Measurements from ENCODE around the gene NEDD4L.

NEDD4L gene

DNA sequence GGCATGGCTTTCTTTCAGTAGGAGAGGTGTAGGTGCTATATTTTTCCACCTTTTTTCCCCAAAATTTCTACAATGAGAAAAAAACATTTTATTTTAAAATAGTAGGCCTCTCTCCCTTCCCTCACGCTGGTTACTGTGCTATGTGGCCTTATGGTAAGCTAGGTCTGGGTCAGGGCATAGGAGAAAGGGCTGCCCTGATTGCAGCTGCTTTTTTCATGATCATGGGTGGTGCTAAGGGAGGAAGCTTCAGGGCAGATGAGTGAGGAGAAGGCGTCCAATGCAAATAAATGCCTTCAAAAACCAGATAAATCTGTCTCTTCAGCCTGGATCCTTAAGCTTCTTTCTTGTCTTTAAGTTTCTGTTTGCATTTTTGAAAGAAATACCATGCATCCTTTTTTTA is 338.4 kb downstream of the NEDD4L start:
- H3K27ac ChIP-seq (ENCODE audit: low read depth, low read length) = no peak overlapping the region
- no peaks in the 10 kb centered on the region for H3K79me2 ChIP-seq (ENCODE audit: control insufficient read depth, insufficient read depth, low read length, unreplicated experiment)
- no peaks in the 10 kb centered on the region for H3K36me3 ChIP-seq (ENCODE audit: insufficient read depth, low read length)
- no peak overlapping the region for H2AFZ ChIP-seq (ENCODE audit: low read length, unreplicated experiment)
- no peak overlapping the region for H3K4me3 ChIP-seq (ENCODE audit: low read depth, low read length)
- H3K27me3 ChIP-seq (ENCODE audit: insufficient read depth, low read length) = no peaks in the 10 kb centered on the region
- no peaks in the 10 kb centered on the region for H3K4me1 ChIP-seq (ENCODE audit: control insufficient read depth, insufficient read depth, low read length, unreplicated experiment)

GRCh38 chr18:58385472-58385871 is 341.4 kb downstream of the NEDD4L start:
- Histone ChIP-seq H2AFZ (ENCODE audit: low read length, unreplicated experiment) (no peak overlapping the region), H3K79me2 (ENCODE audit: control insufficient read depth, insufficient read depth, low read length, unreplicated experiment) (no peaks in the 10 kb centered on the region), H3K4me1 (ENCODE audit: control insufficient read depth, insufficient read depth, low read length, unreplicated experiment) (no peaks in the 10 kb centered on the region), H3K27ac (ENCODE audit: low read depth, low read length) (no peak overlapping the region), H3K36me3 (ENCODE audit: insufficient read depth, low read length) (peaks cover 14% of the 10 kb centered on the region; the same call in 1 of the 2 replicates), H3K4me3 (ENCODE audit: low read depth, low read length) (no peak overlapping the region), H3K27me3 (ENCODE audit: insufficient read depth, low read length) (no peaks in the 10 kb centered on the region)

GRCh38 chr18:58386780-58387179 is 342.8 kb downstream of the NEDD4L start:
- Histone ChIP-seq H3K36me3 (ENCODE audit: insufficient read depth, low read length) (peaks cover 17% of the 10 kb centered on the region; the same call in 1 of the 2 replicates), H3K27me3 (ENCODE audit: insufficient read depth, low read length) (no peaks in the 10 kb centered on the region), H3K27ac (ENCODE audit: low read depth, low read length) (no peak overlapping the region), H3K79me2 (ENCODE audit: control insufficient read depth, insufficient read depth, low read length, unreplicated experiment) (no peaks in the 10 kb centered on the region), H3K4me3 (ENCODE audit: low read depth, low read length) (no peak overlapping the region), H3K4me1 (ENCODE audit: control insufficient read depth, insufficient read depth, low read length, unreplicated experiment) (no peaks in the 10 kb centered on the region), H2AFZ (ENCODE audit: low read length, unreplicated experiment) (no peak overlapping the region)

DNA sequence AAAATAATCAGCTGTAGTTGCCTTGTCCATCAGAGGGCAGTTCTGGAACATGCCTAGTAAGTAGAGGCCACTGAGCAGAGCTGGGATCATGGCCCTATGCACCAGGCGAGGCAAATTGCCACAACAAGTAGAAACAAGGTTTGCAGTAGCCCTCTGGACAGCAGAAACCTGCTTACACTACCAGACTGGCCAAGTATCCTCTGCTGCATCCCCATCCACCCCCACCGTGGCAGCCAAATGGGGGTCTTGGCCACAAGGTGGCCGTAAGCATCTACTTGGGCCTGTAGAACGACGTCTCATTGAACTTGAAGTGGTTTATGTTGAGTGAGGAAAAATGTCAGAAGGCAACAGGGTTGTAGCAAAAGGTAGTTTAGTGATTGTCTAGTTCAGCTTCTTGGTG is 343.7 kb downstream of the NEDD4L start:
- Histone ChIP-seq H3K4me1 (ENCODE audit: control insufficient read depth, insufficient read depth, low read length, unreplicated experiment) (no peaks in the 10 kb centered on the region), H2AFZ (ENCODE audit: low read length, unreplicated experiment) (no peak overlapping the region), H3K36me3 (ENCODE audit: insufficient read depth, low read length) (peaks cover 17% of the 10 kb centered on the region; the same call in 1 of the 2 replicates), H3K79me2 (ENCODE audit: control insufficient read depth, insufficient read depth, low read length, unreplicated experiment) (no peaks in the 10 kb centered on the region), H3K27me3 (ENCODE audit: insufficient read depth, low read length) (no peaks in the 10 kb centered on the region), H3K27ac (ENCODE audit: low read depth, low read length) (no peak overlapping the region), H3K4me3 (ENCODE audit: low read depth, low read length) (no peak overlapping the region)

DNA sequence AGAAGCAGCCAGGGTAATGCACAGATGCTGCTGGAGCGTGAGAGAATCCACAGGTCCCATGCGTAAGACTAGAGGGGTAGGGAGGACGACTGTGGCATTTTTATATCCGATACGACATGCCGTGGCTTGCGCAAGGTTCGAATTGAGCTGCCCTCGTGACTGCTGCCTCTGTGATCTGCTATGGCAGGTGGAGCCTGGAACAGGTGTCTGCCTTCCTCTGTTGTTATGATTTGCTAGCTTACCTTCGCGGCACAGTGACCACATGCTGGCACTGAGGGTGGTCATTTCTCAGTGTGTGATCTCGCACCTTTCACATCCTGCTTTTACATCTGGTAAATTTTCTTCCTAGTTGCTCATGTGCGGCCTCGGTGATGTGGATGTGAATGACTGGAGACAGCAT is 344.7 kb downstream of the NEDD4L start:
- Histone ChIP-seq H3K36me3 (ENCODE audit: insufficient read depth, low read length) (peaks cover 17% of the 10 kb centered on the region; the same call in 1 of the 2 replicates), H2AFZ (ENCODE audit: low read length, unreplicated experiment) (no peak overlapping the region), H3K27me3 (ENCODE audit: insufficient read depth, low read length) (no peaks in the 10 kb centered on the region), H3K4me3 (ENCODE audit: low read depth, low read length) (no peak overlapping the region), H3K4me1 (ENCODE audit: control insufficient read depth, insufficient read depth, low read length, unreplicated experiment) (no peaks in the 10 kb centered on the region), H3K27ac (ENCODE audit: low read depth, low read length) (no peak overlapping the region), H3K79me2 (ENCODE audit: control insufficient read depth, insufficient read depth, low read length, unreplicated experiment) (no peaks in the 10 kb centered on the region)

DNA sequence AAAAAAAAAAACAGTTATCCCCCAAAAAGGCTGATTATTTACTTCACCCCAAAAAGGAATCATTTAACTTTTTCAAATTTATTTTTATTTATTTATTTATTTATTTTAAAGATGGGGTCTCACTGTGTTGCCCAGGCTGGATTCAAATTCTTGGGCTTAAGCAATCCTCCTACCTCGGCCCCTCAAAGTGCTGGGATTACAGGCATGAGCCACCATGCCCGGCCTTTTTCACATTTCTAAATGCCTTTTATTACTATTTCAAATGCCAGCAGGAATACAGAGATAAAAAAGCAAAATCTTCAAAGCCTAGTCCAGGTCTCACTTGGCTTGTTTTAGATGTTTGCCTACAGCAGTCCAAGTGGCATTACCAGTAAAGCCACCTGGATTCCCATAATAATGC is 345.7 kb downstream of the NEDD4L start:
- Histone ChIP-seq H3K27ac (ENCODE audit: low read depth, low read length) (no peak overlapping the region), H3K36me3 (ENCODE audit: insufficient read depth, low read length) (peaks cover 17% of the 10 kb centered on the region; the same call in 1 of the 2 replicates), H3K27me3 (ENCODE audit: insufficient read depth, low read length) (no peaks in the 10 kb centered on the region), H2AFZ (ENCODE audit: low read length, unreplicated experiment) (no peak overlapping the region), H3K4me1 (ENCODE audit: control insufficient read depth, insufficient read depth, low read length, unreplicated experiment) (no peaks in the 10 kb centered on the region), H3K4me3 (ENCODE audit: low read depth, low read length) (no peak overlapping the region), H3K79me2 (ENCODE audit: control insufficient read depth, insufficient read depth, low read length, unreplicated experiment) (no peaks in the 10 kb centered on the region)

- Histone ChIP-seq H3K4me1 (ENCODE audit: control insufficient read depth, insufficient read depth, low read length, unreplicated experiment) (no peaks in the 10 kb centered on the region), H3K79me2 (ENCODE audit: control insufficient read depth, insufficient read depth, low read length, unreplicated experiment) (no peaks in the 10 kb centered on the region), H3K27me3 (ENCODE audit: insufficient read depth, low read length) (no peaks in the 10 kb centered on the region), H2AFZ (ENCODE audit: low read length, unreplicated experiment) (no peak overlapping the region), H3K27ac (ENCODE audit: low read depth, low read length) (no peak overlapping the region), H3K4me3 (ENCODE audit: low read depth, low read length) (no peak overlapping the region), H3K36me3 (ENCODE audit: insufficient read depth, low read length) (peaks cover 17% of the 10 kb centered on the region; the same call in 1 of the 2 replicates)
These were observed 346.4 kb downstream of the NEDD4L start for GRCh38 chr18:58390399-58390798.

GRCh38 chr18:58391231-58391825 is 347.3 kb downstream of the NEDD4L start:
- H3K36me3 ChIP-seq (ENCODE audit: insufficient read depth, low read length) = peaks cover 17% of the 10 kb centered on the region; the same call in 1 of the 2 replicates
- no peaks in the 10 kb centered on the region for H3K79me2 ChIP-seq (ENCODE audit: control insufficient read depth, insufficient read depth, low read length, unreplicated experiment)
- no peaks in the 10 kb centered on the region for H3K4me1 ChIP-seq (ENCODE audit: control insufficient read depth, insufficient read depth, low read length, unreplicated experiment)
- no peaks in the 10 kb centered on the region for H3K27me3 ChIP-seq (ENCODE audit: insufficient read depth, low read length)
- H3K27ac ChIP-seq (ENCODE audit: low read depth, low read length) = no peak overlapping the region
- no peak overlapping the region for H2AFZ ChIP-seq (ENCODE audit: low read length, unreplicated experiment)
- no peak overlapping the region for H3K4me3 ChIP-seq (ENCODE audit: low read depth, low read length)

GRCh38 chr18:58391932-58392323 is 347.9 kb downstream of the NEDD4L start:
- H3K36me3 ChIP-seq (ENCODE audit: insufficient read depth, low read length) = peaks cover 17% of the 10 kb centered on the region; the same call in 1 of the 2 replicates
- no peak overlapping the region for H3K4me3 ChIP-seq (ENCODE audit: low read depth, low read length)
- no peak overlapping the region for H2AFZ ChIP-seq (ENCODE audit: low read length, unreplicated experiment)
- no peak overlapping the region for H3K27ac ChIP-seq (ENCODE audit: low read depth, low read length)
- H3K79me2 ChIP-seq (ENCODE audit: control insufficient read depth, insufficient read depth, low read length, unreplicated experiment) = no peaks in the 10 kb centered on the region
- H3K4me1 ChIP-seq (ENCODE audit: control insufficient read depth, insufficient read depth, low read length, unreplicated experiment) = no peaks in the 10 kb centered on the region
- H3K27me3 ChIP-seq (ENCODE audit: insufficient read depth, low read length) = no peaks in the 10 kb centered on the region

GRCh38 chr18:58392324-58393000 is 348.4 kb downstream of the NEDD4L start:
- no peak overlapping the region for H2AFZ ChIP-seq (ENCODE audit: low read length, unreplicated experiment)
- H3K4me3 ChIP-seq (ENCODE audit: low read depth, low read length) = no peak overlapping the region
- no peaks in the 10 kb centered on the region for H3K27me3 ChIP-seq (ENCODE audit: insufficient read depth, low read length)
- no peaks in the 10 kb centered on the region for H3K79me2 ChIP-seq (ENCODE audit: control insufficient read depth, insufficient read depth, low read length, unreplicated experiment)
- no peak overlapping the region for H3K27ac ChIP-seq (ENCODE audit: low read depth, low read length)
- H3K4me1 ChIP-seq (ENCODE audit: control insufficient read depth, insufficient read depth, low read length, unreplicated experiment) = no peaks in the 10 kb centered on the region
- peaks cover 17% of the 10 kb centered on the region; the same call in 1 of the 2 replicates for H3K36me3 ChIP-seq (ENCODE audit: insufficient read depth, low read length)

DNA sequence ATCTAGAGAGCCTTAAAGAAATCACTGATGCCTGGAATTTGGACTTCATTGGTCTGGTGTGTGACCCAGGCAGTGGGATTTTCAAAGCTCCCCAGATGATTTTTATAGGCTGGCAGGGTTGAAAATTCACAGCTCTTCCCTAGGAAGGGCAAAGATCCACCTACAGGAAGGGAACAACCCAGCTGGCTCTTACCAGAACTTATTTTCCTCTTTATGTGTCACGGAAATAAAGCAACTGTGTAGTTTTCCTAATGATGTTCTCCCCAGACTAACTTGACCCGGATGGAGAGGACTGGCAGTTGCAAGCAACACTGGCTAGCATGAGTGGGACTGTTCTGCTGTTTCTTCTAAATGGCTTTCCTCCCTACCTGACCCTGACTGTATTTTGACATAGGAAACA is 349.3 kb downstream of the NEDD4L start:
- H3K27me3 ChIP-seq (ENCODE audit: insufficient read depth, low read length) = no peaks in the 10 kb centered on the region
- H3K27ac ChIP-seq (ENCODE audit: low read depth, low read length) = no peak overlapping the region
- peaks cover 12% of the 10 kb centered on the region; the same call in 1 of the 2 replicates for H3K36me3 ChIP-seq (ENCODE audit: insufficient read depth, low read length)
- H2AFZ ChIP-seq (ENCODE audit: low read length, unreplicated experiment) = no peak overlapping the region
- no peak overlapping the region for H3K4me3 ChIP-seq (ENCODE audit: low read depth, low read length)
- H3K4me1 ChIP-seq (ENCODE audit: control insufficient read depth, insufficient read depth, low read length, unreplicated experiment) = no peaks in the 10 kb centered on the region
- H3K79me2 ChIP-seq (ENCODE audit: control insufficient read depth, insufficient read depth, low read length, unreplicated experiment) = no peaks in the 10 kb centered on the region
